ENCODE data around the gene PTTG1. TPM values are rescaled to one million over a fixed set of nuclear protein-coding genes. Genes with fewer than 3 reads are reported as not detected.

The PTTG1 gene
- total RNA-seq, 1 experiment from 2014 or later = 636 TPM

DNA sequence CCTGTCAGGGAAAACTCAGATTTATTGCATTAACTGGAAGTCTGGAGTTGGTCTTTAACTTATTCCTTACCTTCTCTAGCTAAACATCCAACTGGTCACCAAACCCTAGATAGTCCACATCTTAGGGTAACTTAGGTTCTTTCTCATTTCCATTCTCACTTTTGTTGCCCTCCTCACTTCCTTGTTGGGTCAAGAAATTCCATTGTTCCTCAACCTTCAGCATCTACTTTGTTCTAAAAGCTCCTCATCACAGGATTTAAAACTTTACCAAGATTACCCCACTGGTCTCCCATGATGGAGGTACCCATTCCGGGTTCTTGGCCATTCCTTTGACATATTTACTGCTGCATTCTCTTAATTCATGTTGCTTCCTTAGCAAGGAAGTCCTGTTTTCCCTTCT is 32.1 kb downstream of the PTTG1 start:
- DNase-seq (ENCODE audit: low read depth) = no peak

DNA sequence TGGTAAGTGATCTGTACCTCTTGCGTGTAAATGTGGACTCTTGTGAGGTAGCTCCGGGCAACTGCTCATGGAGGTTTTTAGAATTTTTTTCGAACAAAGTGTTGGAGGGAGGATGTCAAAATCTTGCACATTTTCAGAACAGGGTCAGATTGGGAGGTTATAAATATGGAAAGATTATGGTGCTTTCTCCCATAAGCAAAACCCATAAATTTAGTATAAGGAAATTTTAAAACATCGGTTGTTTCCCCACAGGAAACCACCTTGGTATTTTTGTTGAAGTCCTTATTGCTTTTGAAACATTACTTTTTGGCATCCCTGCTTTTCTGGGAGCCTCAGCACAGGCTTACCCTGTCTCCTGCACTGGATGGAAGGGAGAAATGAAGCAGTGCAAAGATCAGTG is 33.9 kb downstream of the PTTG1 start:
- DNase-seq (ENCODE audit: low read depth) = no peak

DNA sequence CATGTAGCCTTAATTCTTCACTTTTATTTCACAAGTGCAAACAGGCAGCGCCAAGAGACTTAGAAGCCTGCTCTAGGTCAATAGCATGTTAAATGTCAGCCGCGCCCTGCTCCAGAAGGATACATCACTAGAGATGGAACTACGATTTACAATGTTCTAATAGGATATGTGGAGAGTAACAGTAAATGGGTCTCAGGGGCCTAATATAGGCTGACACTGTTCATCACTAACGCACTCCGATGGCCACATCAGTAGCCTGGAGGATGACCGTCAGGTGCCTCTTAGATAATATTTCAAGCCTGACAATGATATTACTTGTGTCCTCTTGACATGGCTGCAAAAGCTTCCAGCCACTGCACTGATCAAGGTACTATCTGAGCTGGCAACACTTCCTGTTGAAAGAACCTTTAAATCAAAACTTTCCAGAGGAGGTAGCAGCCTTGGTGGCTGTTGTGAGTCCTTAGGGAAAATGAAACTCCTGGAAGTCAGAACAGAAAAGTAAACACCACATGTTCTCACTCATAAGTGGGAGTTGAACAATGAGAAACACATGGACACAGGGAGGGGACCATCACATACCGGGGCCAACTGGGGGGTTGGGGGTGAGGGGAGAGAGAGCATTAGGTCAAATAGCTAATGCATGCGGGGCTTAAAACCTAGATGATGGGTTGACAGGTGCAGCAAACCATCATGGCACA is 35.0 kb downstream of the PTTG1 start:
- no peak for DNase-seq (ENCODE audit: low read depth)

DNA sequence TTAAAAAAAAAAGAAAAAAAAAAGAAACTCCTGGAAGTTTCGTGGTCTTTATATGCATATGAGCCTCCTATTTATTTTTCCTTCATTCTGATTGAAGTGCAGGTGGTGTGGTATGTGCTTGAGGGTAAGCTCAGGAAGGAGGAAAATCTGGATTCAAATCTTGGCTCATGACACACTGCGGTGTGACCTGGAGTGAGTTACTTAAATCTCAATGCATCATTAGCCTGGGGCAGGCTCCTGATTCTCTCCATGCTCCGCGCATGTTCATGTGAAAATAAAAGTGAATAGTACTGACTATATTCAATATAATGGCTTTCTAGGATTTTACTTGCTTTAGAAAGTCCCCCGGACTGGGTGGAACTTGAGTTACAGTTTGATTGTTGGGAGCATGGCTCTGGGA is 35.6 kb downstream of the PTTG1 start:
- no peak for DNase-seq (ENCODE audit: low read depth)

DNA sequence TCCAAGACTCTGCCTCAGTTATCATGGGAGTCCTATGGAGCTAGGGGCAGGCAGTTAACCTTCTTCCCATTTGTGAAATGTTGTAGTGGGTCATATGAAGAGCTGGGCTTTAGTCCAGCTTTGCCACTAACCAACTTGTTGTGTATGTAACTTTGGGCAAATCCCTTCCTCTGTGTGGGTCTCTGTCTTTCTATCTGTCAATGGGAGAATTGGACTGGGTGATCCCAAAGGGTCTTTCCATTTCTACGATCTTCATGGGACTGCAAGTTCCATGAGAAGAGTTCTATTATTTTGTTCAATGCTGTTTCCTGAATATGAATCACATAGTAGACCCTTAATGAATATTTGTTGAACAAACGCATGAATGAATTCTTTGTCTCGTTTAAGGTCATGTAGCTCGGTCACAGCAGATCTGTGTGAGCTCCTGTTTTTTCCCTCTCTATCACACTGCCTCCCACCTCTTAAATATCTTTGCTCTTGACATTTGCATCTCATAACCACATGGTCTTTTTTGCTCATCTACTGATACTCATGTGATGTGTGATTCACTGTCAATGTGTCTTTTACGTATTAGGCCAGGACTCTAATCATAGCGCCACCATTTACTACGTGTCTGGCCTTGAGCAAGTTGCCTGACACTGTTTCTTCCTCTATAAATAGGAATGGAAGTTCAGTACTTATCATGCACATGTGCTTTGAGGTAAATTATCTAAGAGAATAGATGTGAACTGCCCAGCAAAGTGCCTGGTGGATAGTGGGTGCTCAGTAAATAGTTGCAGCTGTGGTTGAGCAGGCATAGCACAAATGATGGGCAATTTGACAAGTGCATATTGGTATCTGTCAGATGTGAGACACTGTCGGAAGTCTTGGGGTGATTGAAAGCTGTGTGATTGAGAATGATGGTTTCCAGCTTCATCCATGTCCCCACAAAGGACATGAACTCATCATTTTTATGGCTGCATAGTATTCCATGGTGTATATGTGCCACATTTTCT is 37.4 kb downstream of the PTTG1 start:
- no peak for DNase-seq (ENCODE audit: low read depth)

DNA sequence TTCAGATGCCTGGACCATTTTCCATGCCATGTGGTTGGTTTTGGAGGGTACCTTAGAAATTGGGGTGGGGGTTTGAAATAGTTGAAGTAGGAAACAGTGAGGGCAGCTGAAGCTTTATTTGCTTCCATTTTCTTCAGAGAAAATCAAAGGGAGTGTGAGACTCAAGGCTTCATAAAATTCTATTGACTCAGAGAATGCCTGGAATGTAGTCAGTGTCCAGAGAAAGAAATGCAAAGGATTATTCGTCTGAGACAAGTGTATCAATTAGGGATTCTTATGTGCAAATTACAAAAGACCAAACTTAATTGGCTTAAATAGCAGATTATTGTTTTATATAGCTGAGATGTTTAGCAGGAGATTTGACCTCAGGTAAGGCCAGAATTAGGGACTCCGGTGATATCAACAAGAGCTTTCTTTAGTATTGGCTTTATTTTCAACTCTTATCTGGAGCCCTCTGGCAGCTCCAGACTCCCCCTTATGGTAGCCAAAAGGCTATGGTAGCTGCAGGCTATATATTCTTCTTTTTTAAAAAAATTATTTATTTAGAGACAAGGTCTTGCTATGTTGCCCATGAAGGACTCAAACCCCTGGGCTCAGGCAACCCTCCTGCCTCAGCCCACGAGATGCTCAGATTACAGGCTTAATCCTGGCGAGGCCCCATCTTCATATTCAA is 38.9 kb downstream of the PTTG1 start:
- DNase-seq (ENCODE audit: low read depth) = no peak

DNA sequence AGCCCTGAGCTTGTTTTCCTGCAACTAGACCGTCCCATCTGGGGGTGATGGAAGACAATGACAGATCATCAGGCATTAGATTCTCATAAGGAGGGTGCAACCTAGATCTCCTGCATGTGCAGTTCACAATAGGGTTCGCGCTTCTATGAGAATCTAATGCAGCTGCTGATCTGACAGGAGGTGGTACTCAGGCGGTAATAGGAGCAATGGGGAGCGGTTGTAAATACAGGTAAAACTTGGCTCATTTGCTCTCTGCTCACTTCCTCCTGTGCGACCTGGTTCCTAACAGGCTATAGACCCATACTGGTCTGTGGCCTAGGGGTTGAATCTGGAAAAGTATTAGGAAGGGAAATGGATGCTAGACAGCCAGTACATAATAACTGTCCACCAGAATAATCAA is 39.7 kb downstream of the PTTG1 start:
- DNase-seq (ENCODE audit: low read depth) = no peak

DNA sequence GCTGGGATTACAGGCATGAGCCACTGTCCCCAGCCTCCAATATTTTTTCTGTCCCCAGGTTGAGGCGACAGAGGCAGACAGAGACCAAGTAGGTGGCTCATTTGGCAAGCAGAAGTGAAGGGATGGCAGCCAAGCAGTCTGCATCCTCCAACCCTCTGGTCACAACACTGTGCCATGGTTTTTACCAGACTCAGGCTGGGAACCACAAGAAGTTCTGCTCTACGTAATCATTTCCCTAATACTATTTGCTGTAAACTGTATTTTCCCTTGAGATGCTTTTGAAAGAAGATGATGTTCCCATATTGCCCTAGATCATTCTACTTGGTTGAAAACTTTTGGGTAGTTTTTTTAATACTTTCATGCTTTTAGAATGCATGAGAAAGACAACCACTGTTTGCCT is 40.5 kb downstream of the PTTG1 start:
- no peak for DNase-seq (ENCODE audit: low read depth)

DNA sequence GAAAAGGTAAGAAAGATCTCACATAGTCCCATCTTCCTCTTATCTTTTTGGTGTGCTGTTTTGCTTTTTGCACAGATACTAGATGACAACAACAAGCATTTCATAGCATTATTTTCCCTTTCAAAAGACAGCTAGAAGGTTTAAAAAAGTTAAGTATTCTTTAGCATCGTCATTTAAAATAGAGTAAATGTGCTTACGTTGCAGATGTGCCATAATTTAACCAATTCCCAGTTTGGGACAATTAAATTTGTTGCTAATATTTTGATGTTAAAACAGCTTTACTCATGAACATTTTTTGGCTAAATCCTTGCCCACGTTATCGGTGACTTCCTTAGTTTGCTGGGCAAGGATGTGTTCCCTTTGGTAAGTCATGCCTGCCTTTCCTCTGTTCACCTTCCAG is 41.6 kb downstream of the PTTG1 start:
- no peak for DNase-seq (ENCODE audit: low read depth)

DNA sequence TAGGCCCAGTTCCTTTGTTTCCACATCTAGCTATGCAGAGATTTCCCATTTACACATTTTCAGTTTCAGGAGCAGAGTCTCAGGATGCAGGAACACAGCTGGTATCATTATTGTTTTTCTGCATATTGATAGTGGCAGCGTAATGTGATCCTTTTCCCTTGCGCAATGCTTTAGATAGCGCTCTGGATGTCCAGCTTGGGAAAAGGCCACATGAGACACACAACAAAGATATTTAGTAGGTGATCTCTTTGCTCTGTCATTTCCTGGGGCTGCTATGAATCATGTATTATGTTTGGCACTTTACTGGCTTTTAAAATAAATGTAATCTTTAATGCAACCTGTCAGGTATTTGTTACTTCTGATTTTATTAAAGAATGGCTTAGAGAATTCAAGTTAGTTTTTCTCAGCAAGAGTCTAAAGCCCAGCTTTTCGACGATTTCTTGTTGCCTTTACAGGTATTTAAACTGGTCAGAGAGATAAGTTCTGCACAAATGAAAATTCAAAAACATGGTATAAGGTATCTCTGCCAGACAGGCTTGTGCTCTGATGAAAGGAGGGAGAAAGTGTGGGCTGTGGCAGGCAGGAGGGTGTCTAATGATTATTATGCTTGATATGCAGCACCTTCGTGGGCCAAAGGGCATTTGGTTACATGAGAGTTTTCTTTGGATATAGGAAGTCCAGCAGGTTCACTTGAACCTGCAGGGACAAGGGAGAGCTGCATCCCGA is 42.2 kb downstream of the PTTG1 start:
- DNase-seq (ENCODE audit: low read depth) = peak; percentile 86

DNA sequence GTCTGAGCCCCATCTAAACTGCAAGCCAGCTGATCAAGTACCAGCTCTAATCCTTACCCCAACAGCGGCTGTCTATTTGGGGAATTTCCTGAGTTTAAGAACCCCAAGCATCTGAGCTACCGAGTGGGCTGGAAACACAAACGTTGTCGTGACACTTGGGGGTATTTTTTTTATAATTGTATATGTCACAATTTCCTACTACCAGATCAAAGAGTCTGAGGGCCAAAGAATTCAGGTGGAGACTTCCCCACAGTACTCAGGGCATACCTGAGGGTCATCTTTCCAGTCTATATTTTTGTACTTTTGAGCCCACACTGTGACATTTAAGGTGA is 42.8 kb downstream of the PTTG1 start:
- no peak for DNase-seq (ENCODE audit: low read depth)

DNA sequence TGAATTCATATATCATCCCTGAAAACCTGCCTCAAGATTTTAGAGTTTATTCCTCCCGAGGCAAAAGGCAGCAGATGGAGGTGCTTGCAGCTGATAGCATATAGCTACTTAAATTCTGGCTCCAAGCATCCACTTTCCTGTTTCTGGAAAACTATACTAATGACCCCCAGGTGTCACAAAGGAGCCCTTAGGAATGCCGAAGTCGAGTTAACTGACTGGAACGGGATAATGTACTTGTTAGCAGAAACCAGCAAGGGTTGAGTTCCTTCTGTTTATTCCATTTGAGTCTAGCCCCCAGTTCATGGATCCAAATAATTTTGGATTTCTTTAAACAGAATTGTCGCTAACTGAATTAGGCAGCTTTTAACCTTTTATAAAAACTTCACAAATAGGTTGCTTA is 44.5 kb downstream of the PTTG1 start:
- no peak for DNase-seq (ENCODE audit: low read depth)

DNA sequence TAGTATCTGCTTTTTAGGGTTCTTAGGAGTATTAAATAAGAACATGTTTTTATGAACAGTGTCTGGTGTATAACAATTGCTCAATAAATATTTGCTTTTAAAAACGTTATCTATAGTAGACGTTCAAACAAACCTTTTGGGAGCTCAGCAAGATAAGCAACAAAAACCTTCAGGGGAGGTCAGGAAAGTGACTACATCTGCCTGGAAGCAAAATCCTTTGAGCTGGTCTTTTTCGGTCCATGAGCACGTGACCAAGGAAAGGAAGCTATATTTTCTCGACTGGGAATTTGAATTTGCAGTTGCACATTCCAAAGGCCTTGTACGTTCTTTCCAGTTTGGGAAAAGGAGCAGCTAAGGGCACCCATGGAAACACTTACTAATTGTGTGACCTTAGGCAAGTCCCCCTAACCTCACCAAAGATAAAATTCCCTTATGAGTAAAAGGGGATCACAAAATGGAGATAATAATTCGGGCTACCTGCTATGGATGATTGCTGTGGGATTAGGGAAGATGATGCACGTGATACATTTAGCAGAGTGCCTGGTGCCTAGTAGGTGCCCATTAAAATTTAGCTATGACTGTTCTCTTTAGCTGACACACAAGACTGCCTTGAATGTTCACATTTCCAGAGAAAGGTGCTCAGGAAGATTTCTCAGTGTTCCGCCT is 45.4 kb downstream of the PTTG1 start:
- DNase-seq (ENCODE audit: low read depth) = peak; percentile 71

DNA sequence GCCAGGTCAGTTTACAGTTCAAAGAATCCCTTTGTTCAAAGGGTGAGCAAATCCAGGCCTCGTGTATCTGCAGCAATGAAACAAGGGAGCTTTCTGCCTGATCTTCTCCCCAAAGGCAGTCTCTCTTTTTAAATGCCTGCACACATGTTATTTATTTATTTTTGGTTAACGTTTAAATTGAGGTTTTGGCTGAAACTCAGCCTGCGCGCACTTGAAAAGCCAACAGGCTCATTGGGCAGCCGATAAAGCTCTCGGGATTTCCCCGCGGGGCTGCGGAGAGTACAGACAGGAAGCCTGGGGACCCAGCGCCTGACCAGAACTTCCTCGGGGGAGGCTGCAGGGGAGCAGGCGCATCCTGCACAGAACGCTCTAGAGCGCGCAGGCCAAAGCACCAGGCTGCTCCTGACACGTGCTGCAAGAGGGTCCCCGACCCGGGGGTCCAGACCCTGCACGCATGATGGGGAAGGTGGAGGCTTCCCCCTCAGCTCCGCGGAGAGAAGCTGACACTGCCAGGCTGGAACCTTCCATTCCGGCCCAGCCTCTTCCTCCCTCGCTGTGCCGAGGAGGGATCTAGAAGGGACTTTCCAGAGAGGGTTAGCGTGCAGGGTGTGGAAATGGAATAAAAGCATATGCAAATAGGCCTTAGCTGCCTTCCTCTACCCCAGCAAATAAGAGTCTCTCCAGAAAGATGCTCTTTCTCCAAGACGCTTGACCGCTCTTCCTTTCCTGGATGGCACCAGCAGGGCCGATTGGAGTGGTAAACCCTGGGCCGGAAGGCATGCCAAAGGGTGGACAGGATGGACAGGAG is 46.1 kb downstream of the PTTG1 start:
- DNase-seq (ENCODE audit: low read depth) = peak; percentile 97

DNA sequence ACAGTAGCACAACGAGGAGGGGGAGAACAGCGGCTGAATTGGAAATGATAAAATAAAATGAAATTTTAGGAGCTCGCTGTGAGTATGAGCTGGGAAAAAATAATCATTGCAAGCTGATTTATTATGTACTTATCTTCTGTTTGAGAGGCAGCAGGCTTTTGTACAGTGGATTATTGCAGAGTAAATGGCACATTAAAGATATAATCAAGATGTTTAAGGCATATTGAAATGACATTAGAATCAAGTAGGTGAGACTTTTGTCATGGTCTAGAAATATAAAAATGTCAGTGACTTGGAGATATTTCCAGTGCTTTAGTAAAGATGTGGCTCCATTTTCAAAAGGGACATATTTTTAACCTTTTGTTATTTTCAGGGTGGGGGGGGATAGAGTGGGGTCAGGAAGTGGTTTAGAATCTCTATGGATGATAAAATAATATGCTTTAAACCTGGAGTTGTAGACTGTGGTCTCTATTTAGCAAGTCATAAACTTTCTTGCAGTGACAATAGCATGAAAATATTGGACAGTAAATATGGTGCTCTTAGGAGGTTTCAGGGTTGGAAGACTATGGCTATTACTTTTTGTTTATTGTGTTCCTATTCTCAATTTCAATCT is 46.8 kb downstream of the PTTG1 start:
- no peak for DNase-seq (ENCODE audit: low read depth)

DNA sequence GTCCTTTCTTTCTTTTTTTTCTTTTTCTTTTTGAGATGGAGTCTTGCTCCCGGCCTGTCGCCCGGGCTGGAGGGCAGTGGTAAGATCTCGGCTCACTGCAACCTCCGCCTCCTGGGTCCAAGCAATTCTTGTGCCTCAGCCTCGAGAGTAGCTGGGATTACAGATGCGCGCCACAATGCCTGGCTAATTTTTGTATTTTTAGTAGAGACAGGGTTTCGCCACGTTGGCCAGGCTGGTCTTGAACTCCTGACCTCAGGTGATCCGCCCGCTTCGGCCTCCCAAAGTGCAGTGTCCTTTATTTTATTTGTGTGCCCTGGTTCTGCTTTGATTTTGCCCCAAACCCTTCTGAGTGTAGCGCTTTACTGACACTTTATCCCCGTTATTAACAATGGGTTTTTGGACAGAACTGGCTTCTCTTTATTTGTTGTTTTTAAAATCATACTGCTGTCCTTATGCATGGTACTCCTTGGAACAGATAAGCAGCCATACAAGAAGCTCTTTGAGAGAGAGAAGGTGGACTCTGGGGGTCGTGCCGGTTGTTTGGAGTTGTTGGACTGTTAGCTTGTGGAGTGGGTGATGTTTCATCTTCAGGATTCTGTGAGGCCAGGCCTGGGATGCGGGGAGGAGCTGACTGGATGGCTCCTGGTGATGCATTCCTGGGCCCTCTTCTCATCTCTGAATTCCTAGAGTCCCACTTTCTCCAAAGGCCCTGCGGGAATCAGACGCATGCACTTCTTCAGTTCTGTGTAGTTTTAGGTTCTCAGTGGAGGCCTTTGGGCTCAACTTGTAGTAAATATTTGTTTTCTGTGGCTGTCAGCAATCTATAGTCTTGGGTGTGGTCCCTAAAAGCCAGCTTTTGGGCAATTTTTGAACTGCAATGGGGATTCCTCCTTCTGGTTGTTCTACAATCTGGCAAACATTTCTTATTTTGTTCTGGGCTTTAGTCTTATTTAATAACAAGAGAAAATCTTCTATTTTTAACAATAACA is 47.8 kb downstream of the PTTG1 start:
- peak; percentile 72 for DNase-seq (ENCODE audit: low read depth)

DNA sequence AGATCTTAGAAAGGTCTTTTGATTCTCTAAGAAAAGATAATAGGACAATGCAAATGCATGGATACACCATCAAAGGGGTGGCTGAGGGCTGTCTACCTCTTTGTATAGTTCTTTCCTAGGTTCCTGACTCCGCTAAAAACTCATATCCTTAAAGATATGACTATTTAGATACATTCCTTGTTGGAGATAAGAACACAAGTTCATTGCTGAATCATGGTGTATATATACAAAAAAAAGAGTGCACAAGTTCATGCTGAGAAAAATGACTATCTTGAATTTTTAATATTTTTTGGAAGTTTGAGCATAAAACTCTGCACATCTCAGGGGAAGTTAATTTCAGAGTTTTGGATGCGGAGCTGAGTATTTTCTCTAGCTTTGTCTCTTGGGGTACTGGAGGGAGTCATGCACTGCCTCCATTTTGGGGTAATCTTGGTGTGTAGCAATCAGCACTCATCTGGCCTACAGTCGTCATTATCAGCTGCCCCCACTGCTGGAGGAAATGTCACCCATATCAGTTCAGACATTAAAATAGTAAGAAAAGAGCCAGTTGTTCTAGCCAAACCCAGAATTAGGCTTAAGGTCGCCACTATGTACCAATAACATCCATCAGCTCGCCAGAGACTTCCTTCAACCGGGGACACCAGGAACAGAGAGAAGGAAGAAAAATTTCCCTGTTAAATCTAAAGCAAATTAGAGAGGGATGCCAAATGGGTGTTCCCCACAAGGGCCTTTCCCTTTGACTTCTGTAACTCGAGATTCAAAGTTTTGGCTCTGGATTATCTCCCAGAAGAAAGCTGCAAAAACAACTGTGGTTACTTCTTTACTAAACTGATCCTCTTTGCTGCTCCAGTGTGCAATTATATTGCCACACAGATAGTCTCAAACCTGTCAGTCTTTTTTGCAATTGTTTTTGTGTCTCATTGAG is 49.0 kb downstream of the PTTG1 start:
- peak; percentile 48 for DNase-seq (ENCODE audit: low read depth)

DNA sequence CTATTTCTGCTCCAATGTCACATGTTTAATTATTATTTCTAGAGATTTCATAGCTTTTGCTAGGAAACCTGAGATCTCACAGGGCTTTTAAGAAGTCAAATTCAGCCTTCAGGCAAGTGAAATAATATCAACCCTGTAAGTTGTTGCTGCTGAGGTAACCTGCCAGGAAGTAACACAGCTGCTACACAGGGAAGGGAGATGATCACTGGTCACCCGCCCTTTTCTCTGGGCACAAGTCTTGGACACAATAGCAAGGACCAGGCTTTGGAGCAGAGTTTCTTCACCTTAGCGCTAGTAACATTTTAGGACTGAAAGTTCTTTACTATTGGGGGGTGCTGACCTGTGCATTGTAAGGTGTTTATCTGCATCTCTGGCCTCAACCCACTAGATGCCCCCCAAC is 50.1 kb downstream of the PTTG1 start:
- no peak for DNase-seq (ENCODE audit: low read depth)

Data from Daoy (cell line).